Chondrocyte (in vitro differentiated cells): Measurements from ENCODE around the gene STOM. TPM values are rescaled to one million over a fixed set of nuclear protein-coding genes. Genes with fewer than 3 reads are reported as not detected.
A peak's percentile ranks its signal among the peaks of the same experiment; 100 is the strongest.

Source experiments
- DNase-seq: peaks from one replicate; pipeline ENCODE4 v3.0.0; 2021; ENCODE audit warnings: mixed read lengths, low spot score
- H3K27ac Mint-ChIP-seq: one replicate; pipeline ENCODE4 v1.8.0; 2021; ENCODE audit warnings: mild to moderate bottlenecking, moderate library complexity, mixed read lengths; ENCODE audit not compliant: unreplicated experiment
- H3K27me3 Mint-ChIP-seq: 2 replicates; pipeline ENCODE4 v1.8.0; 2021; ENCODE audit warnings: low read depth, mixed read lengths
- H3K36me3 Mint-ChIP-seq: 2 replicates; pipeline ENCODE4 v1.8.0; 2021; ENCODE audit warnings: low read depth, mixed read lengths
- H3K4me1 Mint-ChIP-seq: 2 replicates; pipeline ENCODE4 v1.8.0; 2021; ENCODE audit warnings: low read depth, mild to moderate bottlenecking, mixed read lengths
- H3K4me3 Mint-ChIP-seq: one replicate; pipeline ENCODE4 v1.8.0; 2021; ENCODE audit warnings: mild to moderate bottlenecking, moderate library complexity, mixed read lengths; ENCODE audit not compliant: unreplicated experiment
- H3K9me3 Mint-ChIP-seq: 2 replicates; pipeline ENCODE4 v1.8.0; 2021; ENCODE audit warnings: low read depth, mixed read lengths
- total RNA-seq: library from RNA; stranded (reverse); gene quantifications from 3 replicates; pipeline ENCODE4 v1.2.1, GENCODE V29; 2021
- TF ChIP-seq, protein P1 (sequence below): fragments of 200-600 bp; sonication (generic); IDR thresholded peaks from 2 replicates; pipeline ENCODE4 v1.5.0; 2021; ENCODE audit warnings: antibody characterized with exemption, mild to moderate bottlenecking, moderate library complexity

STOM gene
- total RNA-seq, 1 donor from 2014 or later = 83.6 TPM

DNA sequence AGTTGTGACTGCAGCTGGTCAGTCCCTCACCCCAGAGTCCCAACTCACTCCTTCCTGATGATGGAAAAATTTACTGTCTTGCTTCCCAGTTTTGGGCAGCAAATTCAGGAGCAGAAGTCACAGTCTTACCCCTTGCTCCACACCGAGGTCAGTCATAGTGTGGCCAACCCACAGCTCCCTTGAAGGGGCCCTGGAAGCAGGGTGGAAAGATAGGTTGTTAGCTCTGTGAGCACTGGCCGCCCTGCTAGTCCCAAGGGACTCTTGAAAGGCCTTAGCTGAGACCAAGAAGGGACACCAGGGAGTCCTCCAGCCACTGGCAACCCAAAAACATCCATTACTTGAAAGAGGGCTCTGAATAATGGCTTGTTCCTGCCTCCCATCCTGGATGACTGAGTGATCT, 62.1 kb downstream of the STOM start:
- no peak overlapping the region for H3K4me3 Mint-ChIP-seq
- no peaks in the 10 kb centered on the region for H3K27me3 Mint-ChIP-seq
- H3K9me3 Mint-ChIP-seq = no peaks in the 10 kb centered on the region
- H3K4me1 Mint-ChIP-seq = no peaks in the 10 kb centered on the region
- DNase-seq = peak; percentile 20
- TF ChIP-seq, protein P1, sequence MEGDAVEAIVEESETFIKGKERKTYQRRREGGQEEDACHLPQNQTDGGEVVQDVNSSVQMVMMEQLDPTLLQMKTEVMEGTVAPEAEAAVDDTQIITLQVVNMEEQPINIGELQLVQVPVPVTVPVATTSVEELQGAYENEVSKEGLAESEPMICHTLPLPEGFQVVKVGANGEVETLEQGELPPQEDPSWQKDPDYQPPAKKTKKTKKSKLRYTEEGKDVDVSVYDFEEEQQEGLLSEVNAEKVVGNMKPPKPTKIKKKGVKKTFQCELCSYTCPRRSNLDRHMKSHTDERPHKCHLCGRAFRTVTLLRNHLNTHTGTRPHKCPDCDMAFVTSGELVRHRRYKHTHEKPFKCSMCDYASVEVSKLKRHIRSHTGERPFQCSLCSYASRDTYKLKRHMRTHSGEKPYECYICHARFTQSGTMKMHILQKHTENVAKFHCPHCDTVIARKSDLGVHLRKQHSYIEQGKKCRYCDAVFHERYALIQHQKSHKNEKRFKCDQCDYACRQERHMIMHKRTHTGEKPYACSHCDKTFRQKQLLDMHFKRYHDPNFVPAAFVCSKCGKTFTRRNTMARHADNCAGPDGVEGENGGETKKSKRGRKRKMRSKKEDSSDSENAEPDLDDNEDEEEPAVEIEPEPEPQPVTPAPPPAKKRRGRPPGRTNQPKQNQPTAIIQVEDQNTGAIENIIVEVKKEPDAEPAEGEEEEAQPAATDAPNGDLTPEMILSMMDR = no peak
- no peak overlapping the region for H3K27ac Mint-ChIP-seq
- peaks cover 36% of the 10 kb centered on the region for H3K36me3 Mint-ChIP-seq

DNA sequence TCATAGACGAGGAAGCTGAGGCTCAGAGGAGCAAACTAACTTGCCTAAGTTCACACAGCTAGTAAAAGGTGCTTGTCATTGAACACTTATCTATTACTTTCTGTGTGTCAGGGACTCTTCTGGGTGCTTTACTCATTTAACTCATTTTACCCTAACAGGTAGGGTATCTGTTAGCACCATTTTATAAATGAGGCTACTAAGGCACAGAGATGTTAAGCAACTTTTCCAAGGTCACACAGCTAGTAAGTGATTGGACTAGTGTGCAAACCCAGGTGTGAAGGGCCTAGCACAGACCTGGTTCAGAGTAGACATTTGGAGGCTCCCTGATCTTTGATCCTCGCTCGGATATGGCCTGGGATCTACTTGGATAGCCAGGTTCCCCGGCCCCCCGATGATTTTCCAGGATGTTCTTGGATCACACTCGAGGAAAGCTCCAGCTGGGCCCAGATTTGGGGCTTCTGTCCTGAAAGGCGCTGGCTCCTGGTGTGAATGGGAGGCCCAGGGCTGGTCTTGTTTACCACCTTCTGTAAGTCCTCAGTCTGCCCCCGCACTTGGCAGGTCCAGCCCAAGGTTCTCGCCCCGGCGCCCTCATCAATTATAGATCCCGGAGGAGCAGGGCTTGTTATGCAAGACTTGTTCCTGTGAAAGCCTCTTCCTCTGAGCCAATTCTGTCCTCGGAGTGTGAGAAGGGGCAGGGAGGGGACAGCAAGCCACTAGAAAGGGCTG, 64.6 kb downstream of the STOM start:
- H3K4me1 Mint-ChIP-seq = peaks cover 6% of the 10 kb centered on the region
- TF ChIP-seq, protein P1 = no peak
- H3K36me3 Mint-ChIP-seq = peaks cover 26% of the 10 kb centered on the region
- DNase-seq = peak; percentile 61
- no peaks in the 10 kb centered on the region for H3K9me3 Mint-ChIP-seq
- no peak overlapping the region for H3K4me3 Mint-ChIP-seq
- H3K27ac Mint-ChIP-seq = no peak overlapping the region
- H3K27me3 Mint-ChIP-seq = no peaks in the 10 kb centered on the region

- Mint-ChIP-seq H3K36me3 (peaks cover 27% of the 10 kb centered on the region), H3K4me1 (peaks cover 12% of the 10 kb centered on the region), H3K4me3 (no peak overlapping the region), H3K27ac (no peak overlapping the region), H3K27me3 (no peaks in the 10 kb centered on the region), H3K9me3 (no peaks in the 10 kb centered on the region)
- no peak for DNase-seq
- TF ChIP-seq, protein P1 = no peak
Observed at GRCh38 chr9:121304707-121305106, 65.3 kb downstream of the STOM start.

DNA sequence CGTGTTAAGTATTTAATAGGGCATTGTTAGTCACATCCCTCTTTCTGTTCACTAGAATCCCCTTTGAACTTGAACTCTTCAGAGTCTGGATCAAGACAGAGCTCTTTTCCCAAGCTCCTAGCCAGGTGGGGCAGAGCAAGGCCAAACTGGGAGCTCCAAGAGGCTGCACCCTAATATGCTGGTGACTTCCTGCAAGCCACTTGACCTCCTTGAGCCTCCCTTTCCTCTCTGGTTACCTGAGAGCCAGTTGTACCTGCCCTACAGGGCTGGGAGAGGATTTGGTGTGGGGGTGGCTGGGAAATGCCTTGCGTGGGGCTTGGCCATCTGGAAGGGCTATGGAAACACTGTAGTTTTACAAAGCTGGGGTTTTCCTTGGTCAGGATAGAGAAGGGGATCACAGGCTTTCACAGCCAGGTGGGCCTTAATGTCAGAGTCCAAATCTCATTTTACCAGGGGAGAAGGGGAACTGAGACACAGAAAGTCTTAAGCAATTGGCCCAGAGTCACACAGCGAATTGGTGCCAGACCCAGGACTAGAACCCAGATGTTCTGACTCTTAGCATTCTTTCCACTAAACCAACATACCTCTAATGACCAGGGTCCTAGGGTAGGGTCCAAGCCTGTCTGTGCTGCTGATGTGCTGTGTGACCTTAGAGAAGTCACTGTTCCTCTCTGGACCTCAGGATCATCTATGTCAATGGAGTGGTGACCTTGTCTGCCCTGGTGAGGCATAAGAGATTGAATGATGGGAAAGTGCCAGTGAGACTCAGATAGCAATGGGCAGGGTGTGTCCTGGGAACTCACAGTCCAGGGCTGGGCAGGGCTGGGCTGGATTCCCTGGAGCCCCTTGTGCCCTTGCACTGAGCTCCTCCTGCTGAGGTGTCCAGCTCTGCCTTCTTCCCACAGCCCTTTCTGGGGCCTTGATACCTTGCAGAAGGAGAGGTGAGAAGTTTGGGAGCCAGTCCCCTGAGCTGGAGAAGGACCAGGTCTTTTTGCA, 66.3 kb downstream of the STOM start:
- Mint-ChIP-seq H3K27me3 (no peaks in the 10 kb centered on the region), H3K36me3 (peaks cover 26% of the 10 kb centered on the region), H3K9me3 (no peaks in the 10 kb centered on the region), H3K4me3 (no peak overlapping the region), H3K4me1 (peaks cover 19% of the 10 kb centered on the region), H3K27ac (no peak overlapping the region)
- DNase-seq = peak; percentile 43
- TF ChIP-seq, protein P1 = no peak

DNA sequence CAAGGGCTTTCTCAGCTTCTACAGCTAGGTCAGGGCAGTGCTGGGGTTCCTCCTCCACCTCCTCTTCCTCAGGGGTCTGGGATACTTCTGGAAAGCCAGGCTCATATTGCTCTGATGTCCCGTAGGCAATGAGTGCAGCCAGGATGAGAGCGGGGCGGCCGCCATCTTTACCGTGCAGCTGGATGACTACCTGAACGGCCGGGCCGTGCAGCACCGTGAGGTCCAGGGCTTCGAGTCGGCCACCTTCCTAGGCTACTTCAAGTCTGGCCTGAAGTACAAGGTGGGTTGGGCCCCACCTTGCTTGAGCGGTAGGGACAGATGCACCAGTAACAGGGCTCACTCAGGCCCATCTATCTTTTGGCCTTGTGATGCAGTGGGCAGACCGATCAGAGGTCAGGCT, 67.3 kb downstream of the STOM start:
- H3K27me3 Mint-ChIP-seq = no peaks in the 10 kb centered on the region
- TF ChIP-seq, protein P1 = no peak
- H3K27ac Mint-ChIP-seq = no peak overlapping the region
- H3K4me1 Mint-ChIP-seq = peaks cover 29% of the 10 kb centered on the region
- H3K4me3 Mint-ChIP-seq = no peak overlapping the region
- no peaks in the 10 kb centered on the region for H3K9me3 Mint-ChIP-seq
- H3K36me3 Mint-ChIP-seq = peaks cover 21% of the 10 kb centered on the region
- peak; percentile 72 for DNase-seq
